Measurements from ENCODE around the gene PCGF6.

PCGF6 gene

GRCh38 chr10:103256613-103257012, 94.3 kb downstream of the PCGF6 start:
- DNase-seq (ENCODE audit: low read depth in 2 of 2): no peak

- no peak for DNase-seq (ENCODE audit: low read depth in 2 of 2)
These were observed 96.2 kb downstream of the PCGF6 start for GRCh38 chr10:103254538-103255325.

GRCh38 chr10:103254113-103254512, 96.8 kb downstream of the PCGF6 start:
- DNase-seq (ENCODE audit: low read depth in 2 of 2): no peak
